HG03045 (cell line): ENCODE data around the gene COIL.

ENCODE experiments used
- ATAC-seq: cut with Tn5 transposase; IDR thresholded peaks from one replicate; pipeline ENCODE4 v1.9.1; 2021; ENCODE audit warnings: mild to moderate bottlenecking, moderate library complexity; ENCODE audit not compliant: unreplicated experiment

Gene COIL

GRCh38 chr17:56937687-56938086 is 23.2 kb downstream of the COIL start:
- no peak for ATAC-seq

- no peak for ATAC-seq
Observed at GRCh38 chr17:56936697-56937322, 24.0 kb downstream of the COIL start.

DNA sequence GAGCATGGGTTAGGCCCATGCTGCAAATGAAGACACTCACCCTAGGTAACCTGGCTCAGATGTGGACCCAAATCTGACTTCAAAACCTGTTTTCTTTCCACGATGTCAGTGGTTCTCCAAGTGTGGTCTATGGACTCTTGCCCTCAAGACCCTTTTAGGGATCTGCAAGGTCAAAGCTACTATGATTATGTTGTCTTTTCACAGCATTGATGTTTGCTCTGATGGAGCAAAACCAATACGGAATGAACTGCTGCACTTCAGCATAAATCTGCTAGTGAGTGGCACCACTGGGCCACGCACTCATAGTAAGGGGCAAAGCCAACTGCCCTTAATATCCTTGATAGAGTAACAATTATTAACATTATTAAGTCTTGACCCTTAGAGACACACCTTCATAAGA is 25.4 kb downstream of the COIL start:
- ATAC-seq = no peak

GRCh38 chr17:56934280-56934679 is 26.6 kb downstream of the COIL start:
- ATAC-seq = no peak

GRCh38 chr17:56933868-56934267 is 27.0 kb downstream of the COIL start:
- ATAC-seq = no peak

DNA sequence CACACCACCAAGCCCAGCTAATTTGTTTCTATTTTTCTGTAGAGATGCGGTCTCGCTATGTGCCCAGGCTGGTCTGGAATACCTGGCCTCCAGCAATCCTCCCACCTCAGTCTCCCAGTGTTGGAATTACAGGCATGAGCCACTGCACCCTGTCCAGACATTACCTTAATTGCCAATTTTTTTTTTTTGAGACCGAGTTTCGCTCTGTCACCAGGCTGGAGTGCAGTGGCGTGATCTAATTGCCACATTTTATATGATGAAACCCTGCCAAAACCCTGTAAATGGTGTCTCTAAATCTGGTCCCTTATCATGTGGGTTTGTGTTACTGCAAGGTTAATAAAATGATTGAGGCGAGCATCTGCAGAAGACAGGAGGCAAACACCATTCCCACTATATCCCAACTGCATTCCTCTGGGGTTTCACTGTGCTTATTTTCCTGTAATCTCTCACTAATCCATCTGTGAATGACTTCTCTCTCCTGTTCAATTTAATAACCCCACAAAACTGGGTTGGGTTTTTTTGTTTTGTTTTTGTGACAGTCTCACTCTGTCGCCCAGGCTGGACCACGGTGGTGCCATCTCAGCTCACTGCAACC is 27.6 kb downstream of the COIL start:
- ATAC-seq = no peak

DNA sequence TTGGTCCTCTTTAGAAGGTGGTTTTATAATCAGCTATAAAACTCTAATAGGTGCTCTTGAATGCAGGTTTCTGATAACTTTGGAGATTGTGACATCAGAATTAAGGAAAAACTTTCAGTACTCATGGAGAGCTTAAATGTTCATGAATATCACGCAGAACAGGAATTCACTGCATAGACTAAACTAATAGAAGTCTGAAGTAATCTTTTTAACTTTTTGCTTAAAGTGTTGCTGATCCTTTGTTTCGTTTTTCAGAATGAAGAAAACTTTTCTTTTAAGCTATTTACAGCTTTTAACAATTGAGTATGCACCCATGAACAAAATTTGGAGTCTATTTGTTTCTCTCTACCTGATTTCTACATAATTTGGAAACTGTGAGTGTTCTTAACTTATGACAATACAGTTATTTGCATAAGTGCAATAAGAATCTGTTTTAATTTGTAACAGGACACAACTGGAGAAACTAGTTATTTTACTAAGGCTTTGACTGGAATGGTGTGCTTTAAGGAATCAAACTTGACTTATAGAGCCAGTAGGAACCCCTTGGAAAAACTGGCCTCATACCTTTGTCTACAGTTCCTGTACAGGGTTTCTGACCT is 30.0 kb downstream of the COIL start:
- ATAC-seq = no peak

- no peak for ATAC-seq
Observed at GRCh38 chr17:56929362-56929969, 31.4 kb downstream of the COIL start.

DNA sequence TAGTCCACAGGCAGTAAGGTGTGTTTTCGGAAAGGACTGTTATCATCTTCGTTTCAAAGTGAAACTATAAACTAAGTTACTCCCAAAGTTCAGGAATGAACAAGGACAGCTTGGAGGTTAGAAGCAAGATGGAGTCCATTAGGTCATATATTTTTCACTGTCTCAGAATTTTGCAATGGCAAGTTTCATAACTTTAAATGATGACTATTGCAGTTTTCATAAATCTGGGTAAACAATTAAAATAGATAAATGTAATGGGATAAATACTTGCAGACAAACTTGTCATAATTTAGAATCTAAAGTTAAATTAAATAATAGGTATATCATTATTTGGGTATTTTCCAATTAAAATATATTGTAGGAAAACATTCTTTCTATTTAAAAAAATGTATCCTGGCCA is 32.3 kb downstream of the COIL start:
- no peak for ATAC-seq

- ATAC-seq = no peak
Observed at GRCh38 chr17:56926704-56927103, 34.1 kb downstream of the COIL start.

- no peak for ATAC-seq
Observed at GRCh38 chr17:56926270-56926669, 34.6 kb downstream of the COIL start.

- ATAC-seq = no peak
Observed at GRCh38 chr17:56925088-56925487, 35.8 kb downstream of the COIL start.

DNA sequence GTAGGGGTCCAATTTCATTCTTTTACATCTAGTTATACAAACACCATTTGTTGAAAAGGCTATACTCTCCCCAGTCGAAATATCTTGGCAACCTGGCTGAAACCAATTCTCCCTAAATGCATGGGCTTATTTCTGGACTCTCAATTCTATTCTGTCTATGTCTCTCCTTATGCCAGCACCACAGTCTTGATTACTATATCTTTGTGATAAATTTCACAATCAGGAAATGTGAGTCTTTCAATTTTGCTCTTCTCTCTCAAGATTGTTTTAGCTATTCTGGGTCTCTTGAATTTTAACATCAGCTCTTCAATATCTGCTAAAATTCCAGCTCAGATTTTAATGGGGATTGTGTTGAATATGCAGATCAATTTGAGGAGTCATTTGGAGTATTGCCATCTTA is 41.1 kb downstream of the COIL start:
- no peak for ATAC-seq

- ATAC-seq = no peak
Observed at GRCh38 chr17:56918916-56919315, 41.9 kb downstream of the COIL start.

DNA sequence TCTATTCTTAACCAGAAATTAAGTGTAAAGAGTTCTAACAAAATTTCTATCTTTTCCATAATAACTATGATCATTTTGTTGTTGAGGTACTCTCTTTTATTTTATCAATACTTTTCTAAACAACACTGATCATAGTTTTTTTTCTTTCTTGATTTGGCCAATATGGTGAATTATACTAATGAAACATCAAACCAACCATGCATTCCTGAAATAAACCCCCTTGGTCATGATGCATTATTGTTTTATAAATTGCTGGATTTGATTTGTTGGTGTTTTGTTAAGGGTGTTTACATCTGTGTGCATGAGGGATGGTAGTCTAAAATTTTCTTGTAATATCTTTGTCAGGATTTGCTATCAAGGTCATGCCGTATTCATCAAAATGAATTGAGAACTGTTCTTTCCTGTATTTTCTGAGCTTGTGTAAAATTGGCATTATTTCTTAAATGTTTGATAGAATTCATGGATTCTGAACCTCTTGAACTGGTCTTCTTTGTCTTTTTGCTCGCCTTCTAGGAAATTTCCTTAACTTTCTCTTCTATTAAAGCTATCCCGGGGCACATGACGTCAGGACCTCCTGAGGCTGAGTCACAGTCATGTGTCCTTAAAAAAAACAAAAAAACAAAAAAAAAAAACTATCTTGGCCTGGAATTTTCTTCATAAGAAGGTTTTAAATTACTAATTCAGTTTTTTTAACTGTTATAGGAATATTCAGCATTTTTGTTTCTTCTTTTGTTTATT is 43.1 kb downstream of the COIL start:
- no peak for ATAC-seq

DNA sequence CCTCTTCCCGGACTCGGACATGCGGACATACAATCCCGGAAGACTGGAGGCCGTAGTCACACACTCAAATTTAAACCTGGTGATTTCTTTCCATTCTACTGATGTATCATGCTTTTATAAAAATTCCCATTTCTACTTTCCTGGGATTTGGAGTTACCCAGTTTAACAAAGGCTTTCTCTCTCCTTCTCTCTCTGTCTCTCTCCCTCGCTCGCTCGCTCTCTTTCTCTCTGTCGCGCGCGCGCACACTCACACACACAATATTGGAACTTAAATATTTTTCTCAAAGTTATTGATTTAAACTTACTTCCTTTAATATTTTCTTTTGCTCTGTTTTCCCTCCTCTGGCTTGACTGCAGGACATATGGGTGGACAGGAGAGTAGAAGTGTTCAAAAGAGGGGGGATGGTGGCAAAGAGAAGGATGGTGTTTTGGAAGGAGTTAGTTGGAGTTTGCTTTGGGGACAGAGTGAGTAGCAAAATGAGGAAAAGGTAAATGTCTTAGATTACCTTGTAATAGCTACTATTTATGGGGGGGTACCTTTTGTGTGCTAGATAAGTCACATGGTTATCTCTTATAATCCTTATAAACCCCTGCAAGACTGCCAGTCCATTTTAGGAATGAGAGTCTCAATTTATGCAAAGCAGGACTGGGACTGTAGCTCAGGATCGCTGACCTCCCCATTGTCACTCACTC is 46.1 kb downstream of the COIL start:
- ATAC-seq = no peak

GRCh38 chr17:56913867-56914580 is 46.8 kb downstream of the COIL start, which contains the start of gene TRIM25:
TRIM25 (minus strand) TSS chr17:56914049; CDS start chr17:56913988, 61 bp downstream.
- ATAC-seq = peak; percentile 74

- ATAC-seq = peak; percentile 32
Observed at GRCh38 chr17:56913353-56913866, 47.4 kb downstream of the COIL start.

GRCh38 chr17:56913000-56913311 is 47.9 kb downstream of the COIL start:
- no peak for ATAC-seq
